ENCODE data around the gene THAP11. TPM values are rescaled to one million over a fixed set of nuclear protein-coding genes. Genes with fewer than 3 reads are reported as not detected.

THAP11 gene
- 46.4 and 48.7 TPM in 2 replicates for total RNA-seq

DNA sequence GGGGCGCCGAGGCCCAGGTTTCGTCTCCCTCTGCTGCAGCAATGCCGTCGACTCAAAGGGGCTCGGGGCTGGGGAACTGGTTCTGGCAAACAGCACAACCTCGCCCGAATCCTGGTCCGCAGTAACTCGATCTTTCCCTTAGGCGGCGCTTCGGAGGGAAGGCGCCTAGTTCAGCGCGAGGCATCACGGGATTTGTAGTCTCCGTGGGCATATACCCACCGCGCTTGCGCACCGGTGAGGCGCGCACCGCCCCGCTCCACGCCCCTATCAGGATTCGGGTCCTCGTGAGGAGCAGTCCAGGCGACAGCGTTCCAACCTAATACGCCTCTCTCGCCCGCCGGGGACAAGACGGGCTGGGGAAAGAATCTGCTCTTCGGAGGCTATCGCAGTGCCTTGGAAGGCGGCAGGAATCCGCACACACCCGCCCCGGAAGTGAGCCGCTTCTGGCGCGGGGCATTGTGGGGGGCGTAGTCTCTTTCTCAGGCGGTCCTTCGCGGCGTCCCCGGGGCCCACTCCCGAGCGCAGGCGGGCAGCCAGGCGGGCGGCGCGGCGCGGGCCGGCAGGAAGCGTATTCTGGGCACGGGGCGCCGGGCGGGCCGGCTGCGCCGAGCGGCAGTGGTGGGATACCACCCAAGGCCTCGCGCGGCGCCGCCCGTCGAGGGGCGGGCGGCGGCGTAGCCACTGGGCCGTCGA, at the start of gene THAP11:
THAP11 (plus strand) TSS at position 505 of the 693 bp plus-strand sequence. CDS start 235 bp downstream, outside the sequence.
- H3K27me3 Mint-ChIP-seq = no peaks in the 10 kb centered on the region
- intact Hi-C loops (cut with micrococcal nuclease) = loop anchor here (1.0 to 10.0 kb wide), 4 partner anchors 9 to 597 kb away; partner anchors contain the start of genes CTCF, FHOD1, RANBP10 and SLC9A5
- H3K36me3 Mint-ChIP-seq (ENCODE audit: low read depth) = peaks cover 9% of the 10 kb centered on the region
- peak; percentile 99 for DNase-seq
- no peaks in the 10 kb centered on the region for H3K9me3 Mint-ChIP-seq
- peak within 1 kb of the TSS; percentile 94 for H3K27ac Mint-ChIP-seq
- peaks cover 26% of the 10 kb centered on the region for H3K4me1 Mint-ChIP-seq
- H3K4me3 Mint-ChIP-seq = peak within 1 kb of the TSS; percentile 93

DNA sequence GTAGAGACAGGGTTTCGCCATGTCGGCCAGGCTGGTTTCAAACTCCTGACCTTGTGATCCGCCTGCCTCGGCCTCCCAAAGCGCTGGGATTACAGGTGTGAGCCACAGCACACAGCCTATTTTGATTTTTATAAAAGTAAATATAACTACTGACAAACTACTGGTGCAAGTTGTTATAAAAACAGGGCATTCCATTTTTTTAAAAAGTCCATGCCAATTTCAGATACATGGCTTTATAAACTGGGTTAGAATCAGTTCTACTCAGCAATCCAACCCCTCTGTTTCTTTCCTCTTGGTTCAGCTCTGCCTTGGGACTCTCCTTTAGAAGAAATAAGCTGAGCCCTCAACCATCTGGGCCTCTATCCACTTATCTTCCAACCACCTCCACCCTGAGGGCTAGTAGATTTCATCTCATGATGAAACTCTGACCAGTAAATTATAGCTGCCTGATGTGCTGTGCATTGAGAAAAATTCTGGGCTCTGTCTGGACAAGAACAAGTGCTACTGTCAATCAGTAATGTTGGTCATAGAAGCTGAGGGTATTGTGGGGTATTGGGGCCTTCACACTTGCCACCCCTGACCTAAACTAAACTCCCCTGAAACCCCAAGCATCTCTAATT, 45.9 kb upstream of the THAP11 start:
- Mint-ChIP-seq H3K36me3 (ENCODE audit: low read depth) (peaks cover 21% of the 10 kb centered on the region), H3K4me1 (peaks cover 19% of the 10 kb centered on the region), H3K9me3 (no peaks in the 10 kb centered on the region), H3K27ac (no peak overlapping the region), H3K27me3 (no peaks in the 10 kb centered on the region), H3K4me3 (no peak overlapping the region)
- DNase-seq = no peak
- intact Hi-C loops (cut with micrococcal nuclease) = loop anchor here (10.0 kb wide), 1 partner anchor 101 kb away; no protein-coding TSS in a partner anchor

DNA sequence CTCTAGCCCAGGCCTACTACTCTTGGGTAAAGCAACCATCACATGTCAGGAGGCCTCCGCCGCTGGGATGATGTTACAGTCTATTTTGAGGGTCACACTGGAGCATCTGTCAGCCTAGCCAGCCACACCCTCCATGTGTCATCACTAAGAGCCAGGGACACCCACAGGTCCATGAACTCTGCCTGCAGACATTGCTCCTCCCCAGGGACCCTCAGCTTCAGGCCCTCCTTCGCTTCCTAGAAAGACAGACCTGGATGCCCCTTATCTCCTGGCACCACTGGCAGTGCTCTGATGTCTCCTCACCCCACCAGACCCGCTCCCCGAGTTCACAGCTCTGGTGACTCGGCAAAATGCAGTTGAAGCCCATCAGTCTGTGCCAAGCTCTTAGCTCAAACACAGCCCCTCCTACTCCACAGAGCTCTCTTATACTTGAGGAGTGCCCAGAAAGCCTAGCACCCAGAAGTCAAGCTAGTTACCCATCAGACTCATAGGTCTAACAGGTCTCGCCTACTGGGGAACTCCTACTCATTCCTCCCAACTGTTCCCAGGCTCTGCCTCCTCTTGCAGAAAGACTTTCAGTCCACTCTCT, 41.7 kb upstream of the THAP11 start:
- intact Hi-C loops (cut with micrococcal nuclease) = loop anchor here (10.0 kb wide), 3 partner anchors 276 to 1044 kb away; partner anchors contain the start of genes AGRP, ATP6V0D1, RIPOR1 and TANGO6
- DNase-seq = no peak
- Mint-ChIP-seq H3K4me1 (peaks cover 53% of the 10 kb centered on the region), H3K27me3 (no peaks in the 10 kb centered on the region), H3K27ac (peak overlapping the region; percentile 39), H3K9me3 (no peaks in the 10 kb centered on the region), H3K36me3 (ENCODE audit: low read depth) (peaks cover 53% of the 10 kb centered on the region), H3K4me3 (no peak overlapping the region)

DNA sequence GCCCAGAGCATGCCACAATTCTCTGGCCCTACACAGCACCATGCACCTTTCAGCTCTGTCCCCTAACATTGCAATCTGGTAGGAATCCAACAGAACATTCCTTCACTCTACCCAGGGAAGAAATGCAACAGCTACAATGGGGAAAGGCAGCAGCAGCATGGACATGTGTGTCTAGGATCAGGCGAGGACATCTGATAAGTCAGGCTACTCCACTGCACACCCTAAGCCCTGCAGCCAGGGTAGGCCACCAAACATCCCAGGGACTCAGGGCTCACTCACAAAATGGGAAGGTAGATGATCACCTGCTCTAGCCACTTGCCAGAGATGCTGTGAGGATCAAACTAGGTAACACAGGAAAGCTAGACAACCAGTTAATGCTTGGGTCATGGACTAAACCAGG, 40.9 kb upstream of the THAP11 start:
- Mint-ChIP-seq H3K9me3 (no peaks in the 10 kb centered on the region), H3K27ac (peak overlapping the region; percentile 78), H3K4me1 (peaks cover 55% of the 10 kb centered on the region), H3K36me3 (ENCODE audit: low read depth) (peaks cover 53% of the 10 kb centered on the region), H3K4me3 (peak overlapping the region; percentile 58), H3K27me3 (no peaks in the 10 kb centered on the region)
- DNase-seq = no peak
- intact Hi-C loops (cut with micrococcal nuclease) = loop anchor here (10.0 kb wide), 3 partner anchors 276 to 1044 kb away; partner anchors contain the start of genes AGRP, ATP6V0D1, RIPOR1 and TANGO6

DNA sequence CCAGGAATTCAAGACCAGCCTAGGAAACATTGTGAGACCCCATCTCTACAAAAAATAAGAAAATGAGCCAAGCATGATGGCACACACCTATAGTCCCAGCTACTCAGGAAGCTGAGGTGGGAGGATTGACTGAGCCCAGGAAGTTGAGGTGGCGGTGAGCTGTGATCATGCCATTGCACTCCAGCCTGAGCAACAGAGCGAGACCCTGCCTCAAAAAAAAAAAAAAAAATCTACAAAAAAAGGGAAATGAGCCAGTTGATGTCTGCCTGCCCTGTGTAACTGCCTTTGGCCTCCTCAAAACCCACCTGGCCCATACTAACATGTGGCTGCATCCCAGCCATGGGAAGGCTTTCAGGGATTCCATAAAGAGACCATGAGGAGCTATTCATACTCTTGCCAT, 40.2 kb upstream of the THAP11 start:
- H3K4me3 Mint-ChIP-seq = peak overlapping the region; percentile 58
- H3K36me3 Mint-ChIP-seq (ENCODE audit: low read depth) = peaks cover 53% of the 10 kb centered on the region
- intact Hi-C loops (cut with micrococcal nuclease) = loop anchor here (10.0 kb wide), 3 partner anchors 277 to 1043 kb away; partner anchors contain the start of genes AGRP, ATP6V0D1, RIPOR1 and TANGO6
- no peaks in the 10 kb centered on the region for H3K9me3 Mint-ChIP-seq
- H3K4me1 Mint-ChIP-seq = peaks cover 53% of the 10 kb centered on the region
- DNase-seq = peak; percentile 78
- H3K27me3 Mint-ChIP-seq = no peaks in the 10 kb centered on the region
- H3K27ac Mint-ChIP-seq = peak overlapping the region; percentile 78

DNA sequence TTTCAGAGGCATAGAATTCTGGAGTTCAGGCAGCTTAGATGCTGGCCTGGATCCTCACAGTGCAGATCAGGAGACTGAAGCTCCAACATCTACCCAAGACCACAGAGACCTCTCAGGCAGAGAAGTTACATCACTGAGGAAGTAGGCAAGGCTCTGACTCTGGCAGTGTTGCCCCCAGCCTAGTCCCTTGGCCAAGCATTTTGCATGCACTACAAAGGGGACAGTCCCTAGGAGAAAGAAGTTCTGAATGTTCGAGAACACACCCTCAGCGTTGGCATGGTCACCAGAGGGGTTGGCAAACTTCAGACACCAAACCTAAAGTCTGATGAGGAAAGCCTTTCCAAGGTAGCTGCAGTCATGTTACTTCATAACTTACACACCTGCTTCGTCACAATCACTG, 38.2 kb upstream of the THAP11 start:
- Mint-ChIP-seq H3K27me3 (no peaks in the 10 kb centered on the region), H3K9me3 (no peaks in the 10 kb centered on the region), H3K27ac (no peak overlapping the region), H3K4me1 (peaks cover 55% of the 10 kb centered on the region), H3K36me3 (ENCODE audit: low read depth) (peaks cover 47% of the 10 kb centered on the region), H3K4me3 (peak overlapping the region; percentile 97)
- intact Hi-C loops (cut with micrococcal nuclease) = loop anchor here (10.0 kb wide), 3 partner anchors 279 to 1041 kb away; partner anchors contain the start of genes AGRP, ATP6V0D1, RIPOR1 and TANGO6
- DNase-seq = no peak

DNA sequence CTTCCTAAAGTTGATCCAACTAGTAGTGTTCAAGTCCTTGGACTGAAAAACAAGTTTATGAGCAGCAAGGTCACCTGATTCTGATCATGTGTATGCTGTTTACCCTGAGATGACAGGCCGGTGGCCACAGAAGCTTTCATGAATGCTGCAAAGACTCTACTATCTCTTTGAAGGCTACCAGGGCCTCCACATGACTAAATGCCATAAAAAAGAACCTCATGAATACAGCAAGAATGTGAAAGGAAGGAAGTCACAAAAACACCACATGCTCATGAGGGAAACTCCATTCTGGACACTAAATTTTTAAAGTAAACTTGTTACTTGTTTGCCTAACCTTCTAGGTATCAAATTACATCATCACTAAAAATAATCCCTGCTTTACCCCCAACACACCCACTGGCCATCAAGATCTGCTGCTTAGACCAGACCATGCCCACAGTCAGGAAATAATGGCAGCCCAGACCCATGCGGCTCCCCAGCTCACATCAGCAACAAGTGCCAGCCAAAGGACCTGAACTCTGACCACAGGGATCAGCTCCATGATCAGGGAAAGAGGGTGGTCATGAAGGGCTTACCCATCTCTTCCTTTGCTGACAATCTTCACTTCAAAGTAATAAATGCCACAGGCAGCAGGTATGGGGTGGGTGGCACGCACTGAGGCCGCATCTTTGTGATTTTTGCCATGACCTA, 37.1 kb upstream of the THAP11 start:
- Mint-ChIP-seq H3K27me3 (no peaks in the 10 kb centered on the region), H3K27ac (peak overlapping the region; percentile 97), H3K4me1 (peaks cover 53% of the 10 kb centered on the region), H3K36me3 (ENCODE audit: low read depth) (peaks cover 42% of the 10 kb centered on the region), H3K4me3 (peak overlapping the region; percentile 97), H3K9me3 (no peaks in the 10 kb centered on the region)
- intact Hi-C loops (cut with micrococcal nuclease) = loop anchor here (5.0 to 10.0 kb wide), 4 partner anchors 132 to 1040 kb away; partner anchors contain the start of genes AGRP, ATP6V0D1, PSMB10 and RIPOR1
- DNase-seq = peak; percentile 66

DNA sequence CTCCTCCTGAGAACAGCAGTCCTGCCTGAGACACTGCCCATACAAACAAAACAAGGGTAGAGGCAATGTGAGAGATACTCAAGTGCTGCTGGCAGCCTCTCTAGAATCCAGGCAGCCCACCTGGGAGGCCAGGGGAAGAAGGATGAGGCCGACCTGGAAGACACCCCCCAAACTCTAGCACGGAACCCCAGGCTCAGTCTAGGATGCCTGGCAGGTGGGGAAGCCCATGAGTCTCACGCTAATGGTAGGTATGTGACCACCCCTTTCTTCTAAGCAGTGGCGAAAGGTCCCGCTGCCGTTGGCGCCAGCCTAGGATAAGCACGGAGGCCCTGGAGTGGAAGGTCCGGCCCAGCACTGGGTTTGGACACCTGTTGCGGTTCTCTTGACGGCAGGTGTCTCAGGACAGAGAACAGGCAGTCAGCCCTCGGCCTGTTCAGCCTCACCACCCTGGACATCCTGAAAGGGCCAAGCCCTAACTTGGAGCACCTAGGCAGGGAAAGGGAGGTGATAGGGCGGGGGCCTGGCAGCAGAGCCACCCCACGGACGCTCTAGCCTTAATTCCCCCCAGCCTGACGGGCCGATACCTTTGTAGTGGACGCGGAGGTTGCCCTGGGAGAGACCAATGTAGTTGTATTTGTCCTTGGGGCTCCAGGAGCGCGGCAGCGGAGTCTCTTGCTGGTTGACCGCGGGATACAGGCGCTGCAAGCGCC, 36.2 kb upstream of the THAP11 start:
- intact Hi-C loops (cut with micrococcal nuclease) = loop anchor here (1.0 to 10.0 kb wide), 12 partner anchors 27 to 1039 kb away; partner anchors contain the start of genes ACD, AGRP, ATP6V0D1 and CTCF
- DNase-seq = no peak
- Mint-ChIP-seq H3K4me1 (peaks cover 44% of the 10 kb centered on the region), H3K27me3 (no peaks in the 10 kb centered on the region), H3K36me3 (ENCODE audit: low read depth) (peaks cover 36% of the 10 kb centered on the region), H3K4me3 (peak overlapping the region; percentile 97), H3K27ac (peak overlapping the region; percentile 97), H3K9me3 (no peaks in the 10 kb centered on the region)

DNA sequence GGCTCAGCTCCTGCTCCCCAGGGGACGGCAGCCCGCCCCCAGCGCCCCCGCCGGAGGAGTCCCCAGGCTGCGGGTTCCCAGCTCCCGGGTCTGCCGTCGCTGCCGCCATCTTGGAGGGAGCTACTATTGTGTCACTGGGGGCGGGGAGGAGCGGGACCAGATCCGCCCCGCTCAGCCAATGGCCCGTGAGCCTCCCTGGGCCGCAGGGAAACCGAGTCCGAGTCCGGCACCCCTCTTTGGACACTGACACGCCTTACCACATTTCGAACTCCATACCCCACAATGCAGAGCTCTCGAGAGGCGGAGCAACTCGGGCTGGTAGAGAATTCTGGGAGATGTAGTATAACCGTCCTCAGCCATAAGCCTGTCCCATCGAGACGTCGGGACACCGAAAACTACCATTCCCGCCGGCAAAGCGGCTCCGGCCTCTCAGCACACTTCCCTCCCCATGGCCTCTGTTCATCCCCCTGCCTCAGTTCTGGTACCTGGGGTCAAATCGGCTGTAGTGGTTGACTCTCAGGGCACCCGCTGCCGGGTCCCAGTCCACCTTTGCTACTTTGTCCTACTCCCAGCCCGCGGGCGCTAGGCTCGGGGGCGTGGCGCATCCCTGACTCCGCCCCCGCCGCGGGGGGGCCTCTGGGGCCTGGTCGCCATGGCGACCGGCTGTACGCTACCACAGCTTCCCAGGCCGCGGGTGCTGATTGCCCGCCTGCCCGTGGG, 35.5 kb upstream of the THAP11 start, which contains the start of the genes RANBP10 and TSNAXIP1:
RANBP10 (minus strand) TSS at position 133 of the 720 bp plus-strand sequence; CDS start at position 109, 24 bp downstream.
TSNAXIP1 (plus strand) TSS at position 462 of the 720 bp plus-strand sequence. CDS start 261 bp downstream, outside the sequence.
- peaks cover 29% of the 10 kb centered on the region for H3K36me3 Mint-ChIP-seq (ENCODE audit: low read depth)
- H3K27ac Mint-ChIP-seq = peak within 1 kb of the TSS; percentile 97
- DNase-seq = peak; percentile 99
- intact Hi-C loops (cut with micrococcal nuclease) = loop anchor here (1.0 to 10.0 kb wide), 12 partner anchors 27 to 1038 kb away; partner anchors contain the start of genes ACD, AGRP, ATP6V0D1 and CTCF
- H3K4me1 Mint-ChIP-seq = peaks cover 37% of the 10 kb centered on the region
- H3K9me3 Mint-ChIP-seq = no peaks in the 10 kb centered on the region
- H3K4me3 Mint-ChIP-seq = peak within 1 kb of the TSS; percentile 97
- peaks cover 2% of the 10 kb centered on the region for H3K27me3 Mint-ChIP-seq

DNA sequence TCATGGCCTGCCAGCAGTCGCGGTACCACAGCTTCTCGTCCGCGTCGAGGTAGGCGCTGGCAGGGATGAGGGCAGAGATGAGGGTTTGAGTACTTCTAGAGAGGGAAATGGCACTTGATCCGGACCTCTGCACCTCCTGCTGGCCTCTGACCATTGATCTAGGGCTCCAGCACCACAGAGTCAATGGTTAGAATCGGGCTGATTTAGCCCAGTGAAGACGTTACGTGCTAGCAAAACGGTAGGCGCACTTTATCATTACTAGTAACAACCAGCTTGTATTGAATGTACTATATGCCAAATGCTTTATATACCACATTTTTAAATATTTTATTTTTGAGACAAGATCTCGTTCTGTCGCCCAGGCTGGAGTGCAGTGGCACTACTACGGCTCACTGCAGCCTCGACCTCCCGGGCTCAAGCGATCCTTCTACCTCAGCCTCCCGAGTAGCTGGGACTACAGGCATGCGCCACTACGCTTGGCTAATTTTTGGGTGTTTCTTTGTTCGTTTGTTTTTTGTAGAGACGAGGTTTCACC, 34.9 kb upstream of the THAP11 start:
- H3K36me3 Mint-ChIP-seq (ENCODE audit: low read depth) = peaks cover 23% of the 10 kb centered on the region
- peak overlapping the region; percentile 97 for H3K4me3 Mint-ChIP-seq

DNA sequence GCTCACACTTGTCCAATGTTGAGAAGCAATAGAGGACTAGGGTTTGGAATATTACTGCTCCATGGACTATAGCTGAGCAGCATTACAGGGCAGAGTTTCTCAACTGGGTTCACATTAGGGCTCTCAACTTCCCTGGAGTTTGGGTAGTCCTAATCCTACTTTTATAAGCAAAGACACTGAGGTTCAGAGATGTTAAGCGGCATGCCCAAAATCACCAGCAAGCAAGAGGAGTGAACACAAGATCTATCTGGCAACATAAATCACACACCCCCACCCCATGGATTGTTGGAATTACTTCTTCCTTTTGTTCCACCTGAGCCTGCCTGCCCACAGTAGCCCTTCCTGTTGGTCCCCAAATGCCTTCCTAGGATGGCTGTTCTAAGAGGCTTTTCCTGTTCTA, 30.2 kb upstream of the THAP11 start:
- Mint-ChIP-seq H3K36me3 (ENCODE audit: low read depth) (no peaks in the 10 kb centered on the region), H3K4me1 (peaks cover 11% of the 10 kb centered on the region), H3K9me3 (no peaks in the 10 kb centered on the region), H3K27ac (no peak overlapping the region), H3K4me3 (no peak overlapping the region), H3K27me3 (peaks cover 2% of the 10 kb centered on the region)
- intact Hi-C loops (cut with micrococcal nuclease) = no loop called here
- DNase-seq = no peak

More for the DNA sequence above, 34.9 kb upstream of the THAP11 start:
- Mint-ChIP-seq H3K27ac (peak overlapping the region; percentile 97), H3K9me3 (no peaks in the 10 kb centered on the region), H3K27me3 (peaks cover 2% of the 10 kb centered on the region), H3K4me1 (peaks cover 31% of the 10 kb centered on the region)
- intact Hi-C loops (cut with micrococcal nuclease) = loop anchor here (5.0 to 10.0 kb wide), 4 partner anchors 130 to 1038 kb away; partner anchors contain the start of genes AGRP, ATP6V0D1, PSMB10 and RIPOR1
- no peak for DNase-seq

DNA sequence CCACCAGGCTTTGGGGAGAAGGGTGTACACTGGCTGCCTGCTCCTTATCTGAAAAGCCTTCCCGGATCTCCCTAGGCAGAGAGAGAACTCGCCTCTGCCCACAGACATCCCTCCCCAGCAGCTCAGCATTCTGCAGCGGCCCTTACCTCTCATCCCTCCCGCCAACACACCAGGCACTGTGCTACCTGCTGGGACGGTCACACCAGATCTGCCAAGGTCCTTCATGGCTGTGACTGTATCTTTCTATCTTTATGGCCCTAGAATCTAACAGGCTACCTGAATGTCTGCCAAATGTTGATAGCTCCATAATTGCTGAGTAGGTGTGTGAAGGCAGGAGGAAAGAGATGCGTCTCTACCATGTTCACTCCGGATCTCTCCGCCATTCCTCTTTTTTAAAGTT, 27.6 kb upstream of the THAP11 start:
- peaks cover 2% of the 10 kb centered on the region for H3K27me3 Mint-ChIP-seq
- H3K27ac Mint-ChIP-seq = no peak overlapping the region
- no peak overlapping the region for H3K4me3 Mint-ChIP-seq
- no peaks in the 10 kb centered on the region for H3K9me3 Mint-ChIP-seq
- no peak for DNase-seq
- no peaks in the 10 kb centered on the region for H3K36me3 Mint-ChIP-seq (ENCODE audit: low read depth)
- H3K4me1 Mint-ChIP-seq = peaks cover 5% of the 10 kb centered on the region
- intact Hi-C loops (cut with micrococcal nuclease) = no loop called here

All from activated CD4-positive, alpha-beta T cell treated with anti-CD3 and anti-CD28 coated beads, Interleukin-2, amount 10 ng/mL, durations not matched to agents 24 days and 14 days (primary cell).